HG03280 (cell line): ENCODE results near the gene SLFN11.
"Not testable (repeated sequence)": the region's sequence is repeated elsewhere in the genome, so short reads cannot be mapped to it uniquely, and the experiment has no call there.

Experiments used
- ATAC-seq: cut with Tn5 transposase; IDR thresholded peaks from one replicate; pipeline ENCODE4 v1.9.1; 2021; ENCODE audit warnings: mild to moderate bottlenecking, moderate library complexity; ENCODE audit not compliant: unreplicated experiment

SLFN11 gene

GRCh38 chr17:35368081-35368830 lies 5.2 kb downstream of the SLFN11 start:
- ATAC-seq = peak; percentile 97

GRCh38 chr17:35361027-35361426 lies 12.4 kb downstream of the SLFN11 start:
- no peak for ATAC-seq

GRCh38 chr17:35359398-35359797 lies 14.0 kb downstream of the SLFN11 start:
- no peak for ATAC-seq

GRCh38 chr17:35352284-35352683 lies 21.1 kb downstream of the SLFN11 start:
- ATAC-seq = no peak

- no peak for ATAC-seq
Observed at GRCh38 chr17:35350493-35350892, 22.9 kb downstream of the SLFN11 start.

- ATAC-seq = no peak
Observed at GRCh38 chr17:35345926-35346771, 27.3 kb downstream of the SLFN11 start.

GRCh38 chr17:35345445-35345925 lies 27.9 kb downstream of the SLFN11 start:
- no peak for ATAC-seq

- ATAC-seq = no peak
Observed at GRCh38 chr17:35344262-35344661, 29.2 kb downstream of the SLFN11 start.

- no peak for ATAC-seq
Observed at GRCh38 chr17:35342276-35342675, 31.1 kb downstream of the SLFN11 start.

- no peak for ATAC-seq
Observed at GRCh38 chr17:35341411-35341992, 31.9 kb downstream of the SLFN11 start.

- no peak for ATAC-seq
Observed at GRCh38 chr17:35338230-35338629, 35.2 kb downstream of the SLFN11 start.

- ATAC-seq = no peak
Observed at GRCh38 chr17:35337364-35337763, 36.1 kb downstream of the SLFN11 start.

- not testable (repeated sequence) for ATAC-seq
Observed at GRCh38 chr17:35333578-35333977, 39.8 kb downstream of the SLFN11 start.

- ATAC-seq = no peak
Observed at GRCh38 chr17:35322749-35323148, 50.7 kb downstream of the SLFN11 start.

- ATAC-seq = no peak
Observed at GRCh38 chr17:35315971-35316370, 57.5 kb downstream of the SLFN11 start.

- ATAC-seq = no peak
Observed at GRCh38 chr17:35315283-35315682, 58.1 kb downstream of the SLFN11 start.

GRCh38 chr17:35314415-35315216 lies 58.8 kb downstream of the SLFN11 start:
- ATAC-seq = no peak

GRCh38 chr17:35313875-35314409 lies 59.5 kb downstream of the SLFN11 start:
- ATAC-seq = no peak

- ATAC-seq = peak; percentile 70
Observed at GRCh38 chr17:35312790-35313711, 60.4 kb downstream of the SLFN11 start.
